ENCODE results near the gene SLC2A14. TPM values are rescaled to one million over a fixed set of nuclear protein-coding genes. Genes with fewer than 3 reads are reported as not detected.
A peak's percentile ranks its signal among the peaks of the same experiment; 100 is the strongest.
"Not testable (repeated sequence)": the region's sequence is repeated elsewhere in the genome, so short reads cannot be mapped to it uniquely, and the experiment has no call there.

Gene SLC2A14
- 0.13 TPM in 1 of 2 replicates, not detected in the other for total RNA-seq (2014; rRNA removed; shearing (Covaris generic))
- not detected in 2 replicates for polyA plus RNA-seq (2015; cell fraction: cytosol; rRNA removed)
- polyA plus RNA-seq (2015; cell fraction: nucleus; rRNA removed), result not detected in 2 replicates

- DNase-seq (ENCODE audit: low read depth), result no peak
Observed at GRCh38 chr12:7872566-7873319, at the start of gene SLC2A14. TSS of gene SLC2A14 (minus strand) at chr12:7872915. CDS start at chr12:7869880, 3,035 bp downstream.

- not testable (repeated sequence) for DNase-seq (ENCODE audit: low read depth)
Observed at GRCh38 chr12:7921181-7921580, 48.5 kb upstream of the SLC2A14 start.

- DNase-seq (ENCODE audit: low read depth), result not testable (repeated sequence)
Observed at GRCh38 chr12:7918268-7918590, 45.5 kb upstream of the SLC2A14 start.

- no peak for DNase-seq (ENCODE audit: low read depth)
Observed at GRCh38 chr12:7917392-7918267, 44.9 kb upstream of the SLC2A14 start.

GRCh38 chr12:7916936-7917335, 44.2 kb upstream of the SLC2A14 start:
- no peak for DNase-seq (ENCODE audit: low read depth)

- no peak for DNase-seq (ENCODE audit: low read depth)
Observed at GRCh38 chr12:7915661-7916403, 43.1 kb upstream of the SLC2A14 start.

GRCh38 chr12:7910106-7910505, 37.4 kb upstream of the SLC2A14 start:
- not testable (repeated sequence) for DNase-seq (ENCODE audit: low read depth)

GRCh38 chr12:7907009-7907408, 34.3 kb upstream of the SLC2A14 start:
- DNase-seq (ENCODE audit: low read depth), result peak; percentile 75

GRCh38 chr12:7906303-7906702, 33.6 kb upstream of the SLC2A14 start:
- not testable (repeated sequence) for DNase-seq (ENCODE audit: low read depth)

- not testable (repeated sequence) for DNase-seq (ENCODE audit: low read depth)
Observed at GRCh38 chr12:7905600-7906125, 32.9 kb upstream of the SLC2A14 start.

- no peak for DNase-seq (ENCODE audit: low read depth)
Observed at GRCh38 chr12:7905071-7905470, 32.4 kb upstream of the SLC2A14 start.

- DNase-seq (ENCODE audit: low read depth), result not testable (repeated sequence)
Observed at GRCh38 chr12:7902416-7902815, 29.7 kb upstream of the SLC2A14 start.

- no peak for DNase-seq (ENCODE audit: low read depth)
Observed at GRCh38 chr12:7899755-7900154, 27.0 kb upstream of the SLC2A14 start.

GRCh38 chr12:7896726-7897125, 24.0 kb upstream of the SLC2A14 start:
- not testable (repeated sequence) for DNase-seq (ENCODE audit: low read depth)

- DNase-seq (ENCODE audit: low read depth), result no peak
Observed at GRCh38 chr12:7892186-7892980, 19.7 kb upstream of the SLC2A14 start.

- no peak for DNase-seq (ENCODE audit: low read depth)
Observed at GRCh38 chr12:7884689-7885088, 12.0 kb upstream of the SLC2A14 start.

GRCh38 chr12:7881736-7882120, 9.0 kb upstream of the SLC2A14 start:
- not testable (repeated sequence) for DNase-seq (ENCODE audit: low read depth)

GRCh38 chr12:7880952-7881735, 8.4 kb upstream of the SLC2A14 start:
- DNase-seq (ENCODE audit: low read depth), result not testable (repeated sequence)

GRCh38 chr12:7879246-7879645, 6.5 kb upstream of the SLC2A14 start:
- DNase-seq (ENCODE audit: low read depth), result no peak

GRCh38 chr12:7877420-7877819, 4.7 kb upstream of the SLC2A14 start:
- DNase-seq (ENCODE audit: low read depth), result no peak
